ENCODE results near the gene BOLA1.
"Not testable (repeated sequence)": the region's sequence is repeated elsewhere in the genome, so short reads cannot be mapped to it uniquely, and the experiment has no call there.

BOLA1 gene, protein sequence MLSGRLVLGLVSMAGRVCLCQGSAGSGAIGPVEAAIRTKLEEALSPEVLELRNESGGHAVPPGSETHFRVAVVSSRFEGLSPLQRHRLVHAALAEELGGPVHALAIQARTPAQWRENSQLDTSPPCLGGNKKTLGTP

GRCh38 chr1:149899460-149900284 is at the start of gene BOLA1:
Gene BOLA1 (plus strand): TSS chr1:149899568. CDS start chr1:149900060, 492 bp downstream.
- peak; percentile 57 to 96 (median 88) for DNase-seq

- DNase-seq = no peak
Measured at GRCh38 chr1:149849947-149850360, 49.4 kb upstream of the BOLA1 start.

- DNase-seq = not testable (repeated sequence)
Measured at GRCh38 chr1:149850732-149851345, 48.5 kb upstream of the BOLA1 start.

DNA sequence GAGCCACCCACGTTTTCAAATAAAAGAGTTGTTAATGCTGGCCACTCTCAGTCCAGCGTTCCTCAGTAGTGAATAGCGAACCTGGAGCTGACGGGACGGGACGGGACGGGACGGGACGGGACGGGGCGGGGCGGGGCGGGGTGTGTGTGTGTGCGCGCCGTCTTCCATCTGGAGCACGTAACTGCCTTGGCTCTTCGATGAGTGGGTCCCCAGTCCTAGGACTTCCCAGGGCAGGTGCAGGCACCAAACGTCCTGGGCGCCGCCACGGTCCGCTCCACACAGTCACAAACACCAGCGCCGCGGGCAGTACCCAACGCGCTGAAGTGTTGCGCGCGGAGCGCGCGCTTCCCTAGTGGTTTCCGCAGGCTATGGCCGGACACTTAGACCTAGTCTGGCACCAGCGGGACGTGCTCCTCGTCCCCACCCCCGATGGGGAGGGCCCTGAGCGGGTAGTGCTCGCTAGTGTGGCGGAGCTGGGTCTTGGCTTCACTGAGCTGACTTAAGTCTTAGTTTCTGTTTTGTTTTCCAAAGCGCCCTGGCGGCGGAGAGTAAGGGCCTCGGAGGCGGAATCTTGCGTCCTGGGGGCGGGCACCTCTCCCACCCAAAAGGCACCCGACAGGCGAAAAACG is 47.7 kb upstream of the BOLA1 start:
- DNase-seq = not testable (repeated sequence)

DNA sequence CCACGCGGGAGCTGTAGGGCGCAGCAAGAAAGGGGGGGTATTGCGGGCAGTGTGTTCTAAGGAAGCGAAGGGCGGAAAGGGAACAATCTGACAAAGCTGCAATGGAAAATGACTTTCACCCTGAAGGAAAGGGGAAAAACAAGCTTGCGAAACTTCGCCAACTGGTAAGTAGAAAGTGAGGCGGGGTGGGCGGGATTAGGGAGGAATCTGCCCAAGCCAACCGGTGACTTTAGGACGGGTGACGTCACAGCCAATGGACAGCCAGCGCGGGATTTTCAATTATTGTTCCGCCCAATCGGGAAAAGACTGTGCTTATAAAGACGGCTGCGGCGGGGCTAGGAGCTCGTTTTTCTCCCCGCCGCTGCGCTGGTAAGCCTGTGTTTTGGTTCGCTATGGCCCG is 47.1 kb upstream of the BOLA1 start:
- DNase-seq = not testable (repeated sequence)

DNA sequence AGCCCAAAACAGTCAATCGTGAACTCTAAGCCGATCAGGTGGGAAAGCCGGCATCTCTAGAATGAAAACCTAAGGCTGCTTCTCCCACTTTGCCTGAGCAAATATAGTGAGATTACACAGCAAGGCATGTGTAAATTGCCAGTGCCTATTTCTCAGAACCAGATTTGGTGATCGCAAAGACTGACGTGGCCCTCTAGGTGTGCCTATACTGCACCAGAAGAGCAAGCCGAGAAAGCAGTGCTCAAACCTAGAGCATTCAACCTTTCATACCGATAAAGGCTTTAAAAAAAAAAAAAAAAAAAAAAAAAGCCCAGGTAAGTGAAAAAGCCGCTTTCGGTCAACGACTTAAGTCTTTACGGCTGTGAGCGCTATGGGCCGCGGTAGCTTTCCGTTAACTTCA is 39.1 kb upstream of the BOLA1 start:
- DNase-seq = not testable (repeated sequence)

DNA sequence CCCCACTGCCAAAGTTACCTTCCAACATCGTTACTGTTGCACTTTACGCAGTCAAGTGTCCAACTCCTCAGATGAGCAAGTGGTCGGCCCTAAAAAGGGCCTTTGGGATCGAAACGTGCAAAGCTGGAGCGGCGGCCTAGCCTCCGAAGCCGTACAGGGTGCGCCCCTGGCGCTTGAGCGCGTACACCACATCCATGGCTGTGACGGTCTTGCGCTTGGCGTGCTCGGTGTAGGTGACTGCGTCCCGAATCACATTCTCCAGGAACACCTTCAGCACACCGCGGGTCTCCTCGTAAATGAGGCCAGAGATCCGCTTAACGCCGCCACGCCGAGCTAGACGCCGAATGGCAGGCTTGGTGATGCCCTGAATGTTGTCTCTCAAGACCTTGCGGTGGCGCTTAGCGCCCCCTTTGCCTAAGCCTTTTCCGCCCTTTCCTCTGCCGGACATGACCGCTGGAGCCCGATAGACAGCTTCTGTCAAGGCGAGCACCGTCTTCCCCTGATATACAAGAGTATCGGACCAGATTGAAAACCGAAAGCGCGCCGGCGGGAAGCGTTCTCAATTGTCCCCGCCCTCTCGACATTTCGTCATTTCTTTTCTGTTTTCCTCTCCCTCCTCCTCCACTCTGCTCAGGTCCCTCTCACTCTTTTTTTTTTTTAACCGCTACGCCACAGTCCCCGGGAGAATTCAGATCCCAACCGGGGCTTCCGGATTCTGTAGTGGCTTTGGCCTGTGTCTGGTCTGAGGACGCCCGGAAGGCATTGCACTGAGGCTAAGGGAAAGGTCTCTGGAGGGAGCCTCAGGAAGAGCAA is 38.5 kb upstream of the BOLA1 start:
- not testable (repeated sequence) for DNase-seq

DNA sequence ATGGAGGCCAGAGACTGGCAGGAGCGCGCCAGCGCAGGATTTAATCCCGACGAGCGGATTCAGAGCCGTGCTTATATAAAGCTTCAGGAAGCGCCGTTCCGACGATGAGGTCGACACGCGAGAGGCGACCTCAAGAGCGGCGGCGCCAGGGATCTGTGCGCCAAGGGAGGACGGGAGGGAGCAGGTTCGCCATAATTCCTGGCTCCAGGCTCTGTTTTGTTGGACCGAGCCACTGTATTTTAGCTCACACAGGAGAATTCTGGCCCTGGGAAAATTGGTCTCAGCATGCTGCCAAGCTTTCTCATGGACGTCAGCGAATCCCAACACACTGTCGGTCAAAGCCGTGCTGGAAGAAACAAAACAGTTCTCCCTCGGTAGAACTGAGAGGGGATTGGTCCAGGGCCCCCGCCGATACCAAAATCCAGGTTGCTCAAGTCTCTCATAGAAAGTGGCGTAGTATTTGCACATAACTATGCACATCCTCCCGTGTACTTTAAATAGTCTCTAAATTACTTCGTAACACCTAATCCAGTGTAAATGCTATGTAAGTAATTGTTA is 37.8 kb upstream of the BOLA1 start:
- DNase-seq = not testable (repeated sequence)

GRCh38 chr1:149866887-149867286 is 32.5 kb upstream of the BOLA1 start:
- not testable (repeated sequence) for DNase-seq

DNA sequence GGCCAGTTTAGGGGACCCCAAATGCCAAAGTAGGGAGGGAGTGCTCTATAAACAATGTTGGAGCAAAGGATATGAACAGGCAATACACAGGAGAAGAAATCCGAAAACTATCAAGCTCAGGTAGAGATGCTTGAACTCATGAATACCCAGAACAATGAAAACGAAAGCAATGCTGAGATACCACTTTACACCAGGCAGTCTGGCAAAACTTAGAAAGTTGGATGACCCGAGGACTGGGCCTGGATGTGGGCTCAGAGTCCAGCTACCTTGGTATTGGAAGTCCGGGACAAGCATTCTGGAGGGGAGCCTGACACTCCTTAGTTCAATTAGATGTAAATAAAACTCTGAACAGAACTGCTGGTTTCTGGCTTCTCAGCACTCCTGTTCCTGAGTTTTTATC is 26.3 kb upstream of the BOLA1 start:
- not testable (repeated sequence) for DNase-seq

DNA sequence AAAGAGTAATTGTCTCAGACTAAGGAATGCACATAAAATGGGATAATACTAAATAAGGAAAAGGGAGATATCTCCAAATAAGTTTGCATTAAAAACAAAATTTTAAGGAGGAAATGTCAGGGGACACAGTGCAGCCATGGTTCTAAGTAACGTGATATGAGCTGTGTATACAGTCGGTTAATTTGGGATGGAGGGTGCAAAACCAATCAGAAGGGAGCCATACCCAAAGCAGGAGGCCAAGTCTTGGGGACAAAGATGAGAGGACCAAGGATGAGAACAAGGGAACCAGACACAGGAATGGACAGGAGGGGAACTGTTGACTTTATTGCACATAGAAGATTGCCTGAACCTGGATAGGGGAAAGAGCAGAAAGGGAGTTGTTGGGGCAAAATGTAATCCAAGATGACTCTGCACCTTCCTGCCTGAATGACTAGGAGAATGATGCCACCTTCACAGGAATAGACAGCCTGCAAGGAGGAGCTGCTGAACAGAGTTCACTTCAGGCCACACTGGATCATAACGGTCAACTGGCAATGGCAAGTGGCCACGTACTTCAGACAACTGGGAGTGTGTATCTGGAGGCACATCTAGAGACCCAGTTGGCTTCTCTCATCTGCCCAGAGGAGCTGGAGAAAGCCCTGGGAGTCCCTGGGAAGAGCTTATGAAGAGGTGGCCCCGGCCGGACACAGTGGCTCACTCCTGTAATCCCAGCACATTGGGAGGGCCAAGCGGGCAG is 22.0 kb upstream of the BOLA1 start:
- DNase-seq = no peak

GRCh38 chr1:149879556-149879955 is 19.8 kb upstream of the BOLA1 start:
- DNase-seq = no peak

DNA sequence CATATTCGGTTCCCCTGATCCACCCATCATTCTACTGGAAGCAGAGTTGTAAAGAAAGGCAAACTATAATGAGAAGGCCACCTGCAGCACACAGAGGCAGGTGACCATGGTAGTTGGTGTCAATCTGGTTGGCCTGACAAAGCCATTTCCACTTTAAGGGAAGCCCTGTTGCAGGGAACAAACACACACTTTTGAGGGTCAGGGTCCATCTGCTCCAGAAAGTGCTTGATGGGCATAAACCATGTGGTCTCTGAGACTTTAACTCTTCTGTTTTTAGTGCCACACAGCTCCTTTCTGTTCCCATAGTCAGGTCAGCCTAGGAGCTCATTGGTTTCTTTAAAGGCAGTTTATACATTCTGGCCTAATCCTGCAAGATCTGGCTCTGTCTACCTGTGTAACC is 17.5 kb upstream of the BOLA1 start:
- DNase-seq = no peak

DNA sequence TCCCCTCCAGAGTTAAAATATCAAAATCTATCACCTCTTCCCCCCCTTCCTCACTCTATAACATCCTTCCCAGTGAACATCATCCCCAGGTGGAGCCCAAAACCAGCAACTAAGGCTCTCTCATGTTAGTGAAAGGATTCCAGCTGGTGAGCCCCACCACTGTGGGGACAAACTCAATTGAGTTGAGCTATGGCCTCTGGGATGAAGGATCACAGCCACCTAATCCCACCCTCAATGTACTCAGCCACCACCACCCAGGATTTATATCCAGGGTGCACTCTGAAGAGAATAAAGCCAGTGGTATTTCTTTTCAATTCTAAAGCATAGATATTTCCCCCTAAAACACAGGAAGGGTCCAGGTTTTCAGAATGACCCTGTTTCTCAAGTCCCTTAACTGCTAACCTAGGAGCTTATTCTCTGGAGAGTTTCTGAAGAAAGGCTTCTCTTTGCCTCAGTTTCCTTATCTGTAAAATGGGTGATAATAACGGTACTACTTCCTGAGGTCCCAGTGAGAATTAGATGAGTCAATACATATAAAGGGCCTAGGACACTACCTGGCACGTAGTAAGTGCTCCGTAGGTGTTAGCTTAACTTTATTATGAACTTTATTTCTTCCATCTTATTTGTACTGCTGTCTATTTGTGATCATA is 15.6 kb upstream of the BOLA1 start:
- DNase-seq = no peak

DNA sequence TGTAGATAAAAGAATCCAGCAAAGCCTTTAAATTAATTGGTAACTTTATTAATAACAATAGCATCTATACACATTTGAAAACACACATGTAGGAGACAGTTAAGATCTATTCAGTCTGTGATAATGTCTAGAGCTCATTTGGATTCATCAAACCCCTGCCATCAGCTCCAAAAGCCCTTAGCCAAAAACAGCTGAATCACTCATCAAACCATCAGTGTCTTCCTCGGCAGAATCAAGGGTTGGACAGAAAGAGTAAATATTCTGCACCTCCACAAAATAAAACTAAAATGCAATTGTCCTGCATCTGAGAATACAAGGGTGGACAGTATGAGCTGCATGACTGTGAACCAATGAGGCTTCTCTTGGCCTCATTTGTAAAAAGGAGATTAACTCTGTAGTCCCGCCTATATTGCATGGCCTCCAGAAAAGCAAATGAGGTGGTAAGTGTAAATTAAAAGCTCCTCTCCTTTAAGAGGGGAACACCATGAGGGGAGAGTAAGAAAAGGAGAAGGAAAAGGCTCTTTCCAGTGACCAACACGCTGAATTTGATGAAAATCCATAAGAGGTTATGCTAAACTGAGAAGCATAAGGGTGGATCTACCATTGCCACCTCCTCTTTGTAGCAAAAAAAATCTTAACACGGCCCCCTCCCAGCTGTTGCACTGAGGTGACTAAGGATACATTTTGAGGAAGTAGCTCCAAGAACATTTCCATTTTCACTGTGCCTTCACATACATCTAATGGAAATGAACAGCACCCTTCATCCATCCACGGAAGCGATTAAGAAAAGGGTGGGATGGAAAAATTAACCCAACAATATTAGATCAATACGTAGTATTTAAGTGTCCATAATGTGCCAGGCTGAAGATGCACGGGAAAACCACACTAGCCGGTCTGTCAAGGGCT is 14.7 kb upstream of the BOLA1 start:
- peak in 1 of 56 donors; percentile 10 for DNase-seq

DNA sequence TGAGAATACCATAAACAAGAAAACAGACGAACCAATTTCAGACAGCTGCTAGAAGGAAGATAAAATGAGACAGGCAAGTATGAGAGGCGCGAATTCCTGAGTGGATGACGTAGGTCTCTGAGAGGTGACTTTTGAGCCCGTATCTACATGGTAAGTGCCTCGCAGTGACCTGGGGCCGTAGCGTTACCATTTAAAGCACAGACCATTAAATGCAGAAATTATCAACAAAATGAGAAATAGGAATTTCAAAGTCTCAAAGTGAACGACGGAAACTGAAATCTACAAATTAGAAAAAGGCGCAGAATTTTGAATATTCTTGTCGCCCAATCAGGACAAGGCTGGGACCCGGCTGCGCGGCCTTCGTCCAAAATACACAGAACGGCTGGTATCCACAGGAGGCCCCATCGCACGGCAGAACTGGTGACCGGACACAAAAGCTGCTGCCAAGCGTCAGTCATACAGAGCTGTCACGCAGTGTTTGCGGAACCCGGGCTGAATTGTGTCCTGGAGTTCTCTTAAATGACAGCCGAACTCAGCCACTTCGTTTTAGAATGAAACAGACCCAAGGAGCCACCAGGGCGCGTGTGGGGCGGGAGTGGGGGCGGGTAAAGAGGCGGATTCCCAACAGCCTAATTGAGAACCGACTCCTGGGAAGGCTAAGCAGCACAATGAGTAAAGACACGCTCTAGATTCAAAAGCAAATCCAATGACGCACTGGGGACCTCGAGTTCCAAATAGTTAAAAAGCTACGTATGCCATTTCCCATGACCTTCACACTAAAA is 13.8 kb upstream of the BOLA1 start:
- DNase-seq = peak in 55 of 56 donors; percentile 5 to 85 (median 66)

GRCh38 chr1:149886121-149886395 is 13.3 kb upstream of the BOLA1 start:
- peak in 5 of 56 donors; percentile 34 to 47 (median 38) for DNase-seq
